Measurements from ENCODE around the gene C13orf46. TPM values are rescaled to one million over a fixed set of nuclear protein-coding genes. Genes with fewer than 3 reads are reported as not detected.

The C13orf46 gene
- total and polyA plus RNA-seq, 2 of the 8 experiments (the other 6 are each of a cell fraction or from before 2014, with no cell fraction given) = 0.23 to 0.28 TPM

DNA sequence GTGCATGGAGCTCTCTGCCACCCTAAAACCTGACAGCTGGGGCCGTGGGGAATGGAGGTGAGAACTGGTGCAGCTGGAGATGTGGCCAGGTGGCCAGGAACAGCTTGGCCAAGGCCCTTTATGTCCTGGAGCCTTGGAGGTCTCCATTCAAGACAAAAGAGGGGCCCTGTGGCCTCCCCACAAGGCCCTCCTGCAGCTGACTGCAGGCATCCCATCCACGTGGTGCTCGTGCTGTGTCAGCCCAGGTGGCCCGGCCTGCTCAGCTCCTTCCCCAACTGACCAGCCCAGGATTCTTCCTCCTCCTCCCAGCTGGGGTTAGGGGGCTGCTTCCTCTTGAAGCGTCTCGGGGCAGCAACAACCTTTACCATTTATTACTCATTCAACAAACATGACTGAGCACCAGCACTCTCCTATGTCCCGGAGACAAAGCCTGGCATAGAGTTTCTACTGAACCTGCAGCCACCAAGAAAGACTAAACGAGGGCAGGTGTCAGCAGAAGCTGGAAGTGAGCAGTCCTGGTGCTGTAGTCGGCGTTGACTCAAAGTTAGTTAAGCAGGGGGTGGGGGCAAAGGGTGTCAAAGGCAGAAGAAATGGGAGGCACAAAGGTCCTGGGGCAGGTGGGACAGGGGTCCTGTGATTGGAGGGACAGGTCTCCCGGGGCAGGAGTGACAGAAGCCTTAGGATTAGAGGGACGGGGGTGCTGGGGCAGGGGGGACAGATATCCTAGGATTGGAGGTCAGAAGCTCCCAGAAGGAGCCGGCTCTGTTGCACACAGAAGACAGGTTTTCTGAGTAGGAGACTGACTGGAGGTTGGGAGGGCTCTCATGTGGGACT, 23.3 kb upstream of the C13orf46 start:
- WGBS, 2 experiments (ENCODE audit: extremely low coverage in 1 of 2, insufficient coverage in 1 of 2, insufficient read length in 1 of 2, insufficient replicate concordance in 2 of 2, low coverage in 1 of 2, low lambda C conversion rate in 2 of 2, missing lambda C conversion rate in 1 of 2) = 88% methylated on average over 13 of the region's 13 CpGs; no CpG with 5 or more reads in 1 of the 2 experiments
- no peaks in the 10 kb centered on the region; a peak in 1 of 7 replicates for H3K4me1 ChIP-seq (replicated peaks in 1 of 4; ENCODE audit: control insufficient read depth in 3 of 4, insufficient read depth in 4 of 4, low read length in 3 of 4)
- no peaks in the 10 kb centered on the region for H3K79me2 ChIP-seq (ENCODE audit: control insufficient read depth in 1 of 2, insufficient read depth in 2 of 2, low read length in 2 of 2)
- no peak overlapping the region for H3K18ac ChIP-seq (ENCODE audit: extremely low read depth, low read length)
- H4K91ac ChIP-seq (replicated peaks; ENCODE audit: insufficient read length, low read length) = no peak overlapping the region
- H3K79me1 ChIP-seq (ENCODE audit: low read depth, low read length) = no peaks in the 10 kb centered on the region
- H2BK20ac ChIP-seq (ENCODE audit: low read length) = no peak overlapping the region
- no peak overlapping the region for H4K8ac ChIP-seq (ENCODE audit: extremely low read depth, insufficient read depth, low read length)
- no peak overlapping the region for H2AFZ ChIP-seq (ENCODE audit: low read length)
- peaks cover 0 to 4% (median 0%) of the 10 kb centered on the region in 4 experiments; a peak in 1 of 8 replicates for H3K36me3 ChIP-seq (ENCODE audit: control insufficient read depth in 2 of 4, insufficient read depth in 4 of 4, low read length in 3 of 4)
- no peak overlapping the region for H4K5ac ChIP-seq (ENCODE audit: insufficient read length, low read depth, low read length)
- no peak overlapping the region for H3K23ac ChIP-seq (ENCODE audit: insufficient read length)
- H3K4ac ChIP-seq (replicated peaks; ENCODE audit: insufficient read length, low read depth, low read length) = no peak overlapping the region
- peak overlapping the region; percentile 73; the same call in 1 of the 2 replicates for H2BK5ac ChIP-seq (ENCODE audit: low read depth, low read length)
- no peak overlapping the region for H3K56ac ChIP-seq (replicated peaks; ENCODE audit: insufficient read length, low read depth, low read length)
- H3K27me3 ChIP-seq (replicated peaks in 1 of 4; ENCODE audit: control insufficient read depth in 3 of 4, extremely low read depth in 1 of 4, insufficient read depth in 3 of 4, low read length in 3 of 4) = no peaks in the 10 kb centered on the region
- no peak for TF ChIP-seq JUND (IDR thresholded peaks at IDR 0.05; ENCODE audit: low read length)
- H3K14ac ChIP-seq (ENCODE audit: insufficient read length) = no peak overlapping the region
- POLR2A ChIA-PET (ENCODE audit: partially characterized antibody) = interaction anchor here (1.4 kb wide), 1 partner anchor 34 kb away, joined by 3 read pairs; no protein-coding TSS in a partner anchor
- no peak overlapping the region for H2BK12ac ChIP-seq (ENCODE audit: low read depth, low read length)
- H2BK15ac ChIP-seq (ENCODE audit: low read length) = no peak overlapping the region
- no peak for DNase-seq (ENCODE audit: low read depth in 1 of 2, low spot score in 2 of 2)
- no peak for FAIRE-seq
- no peak overlapping the region for H2AK5ac ChIP-seq (ENCODE audit: low read depth, low read length)
- no peak overlapping the region for H3K9ac ChIP-seq (replicated peaks in 1 of 4; ENCODE audit: extremely low read depth in 1 of 4, low read depth in 3 of 4, low read length in 3 of 4)
- no peak overlapping the region for H3K4me3 ChIP-seq (ENCODE audit: extremely low read depth in 1 of 4, insufficient read depth in 2 of 4, low read depth in 3 of 4, low read length in 4 of 4)
- H3K4me2 ChIP-seq (ENCODE audit: insufficient read depth in 1 of 2, low read depth in 2 of 2, low read length in 2 of 2) = no peak overlapping the region
- H2BK120ac ChIP-seq (replicated peaks; ENCODE audit: low read depth, low read length) = no peak overlapping the region
- no peaks in the 10 kb centered on the region for H3K23me2 ChIP-seq (ENCODE audit: low read depth, low read length)
- CTCF ChIA-PET (ENCODE audit: partially characterized antibody) = no interaction called here
- H4K20me1 ChIP-seq (replicated peaks in 1 of 2; ENCODE audit: control insufficient read depth in 1 of 2, insufficient read depth in 2 of 2, low read length in 2 of 2) = peaks cover 4% of the 10 kb centered on the region in 2 experiments
- H3K27ac ChIP-seq (ENCODE audit: low read depth, low read length) = no peak overlapping the region
- H3K9me3 ChIP-seq (ENCODE audit: insufficient read depth in 2 of 2, low read depth in 1 of 2, low read length in 1 of 2) = peaks cover 0 to 2% of the 10 kb centered on the region in 2 experiments; a peak in 1 of 4 replicates

Measured in H1 (cell line).